DOHH2 (cell line): ENCODE results near the gene ZBTB47.

Experiments
- H3F3A ChIP-seq: fragments of 200-600 bp; sonication (generic), shearing (Covaris generic); 2 replicates; pipeline ENCODE4 v1.6.0; 2016; ENCODE audit warnings: antibody characterized with exemption, mild to moderate bottlenecking; ENCODE audit not compliant: control insufficient read depth, insufficient read depth
- H3K27ac ChIP-seq: fragments of 200-600 bp; sonication (generic); 2 replicates; pipeline ENCODE4 v1.5.1; 2014; ENCODE audit warnings: low read depth, mild to moderate bottlenecking, low read length, moderate library complexity
- H3K27me3 ChIP-seq: fragments of 200-600 bp; sonication (generic); 2 replicates; pipeline ENCODE4 v1.6.1; 2014; ENCODE audit warnings: mild to moderate bottlenecking, low read length, mixed read lengths; ENCODE audit not compliant: control insufficient read depth
- H3K36me3 ChIP-seq: fragments of 200-600 bp; sonication (generic); 2 replicates; pipeline ENCODE4 v1.6.1; 2014; ENCODE audit warnings: mild to moderate bottlenecking, low read length, moderate library complexity, mixed read lengths; ENCODE audit not compliant: control insufficient read depth
- H3K4me1 ChIP-seq: fragments of 200-600 bp; sonication (generic); 2 replicates; pipeline ENCODE4 v1.6.1; 2014; ENCODE audit warnings: mild to moderate bottlenecking, low read length, mixed read lengths; ENCODE audit not compliant: control insufficient read depth
- H3K4me2 ChIP-seq: fragments of 200-600 bp; sonication (generic); 2 replicates; pipeline ENCODE4 v1.6.0; 2014; ENCODE audit warnings: mild to moderate bottlenecking, low read length, moderate library complexity
- H3K4me3 ChIP-seq: fragments of 200-600 bp; sonication (generic); 2 replicates; pipeline ENCODE4 v1.5.1; 2014; ENCODE audit warnings: mild to moderate bottlenecking, low read length, mixed read lengths
- H3K79me2 ChIP-seq: fragments of 200-600 bp; sonication (generic); 2 replicates; pipeline ENCODE4 v1.6.1; 2014; ENCODE audit warnings: mild to moderate bottlenecking, low read length, mixed read lengths; ENCODE audit not compliant: control insufficient read depth
- H3K9me2 ChIP-seq: fragments of 200-600 bp; sonication (generic); replicated peaks from 2 replicates; pipeline ENCODE4 v1.6.1; 2014; ENCODE audit warnings: mild to moderate bottlenecking, low read length, mixed read lengths; ENCODE audit not compliant: control insufficient read depth
- H3K9me3 ChIP-seq: fragments of 200-600 bp; sonication (generic); 2 replicates; pipeline ENCODE4 v1.6.1; 2014; ENCODE audit warnings: antibody characterized with exemption, low read length, mixed read lengths; ENCODE audit not compliant: control insufficient read depth, insufficient read depth
- H4K20me1 ChIP-seq: fragments of 200-600 bp; sonication (generic); 2 replicates; pipeline ENCODE4 v1.6.0; 2014; ENCODE audit warnings: low read depth, mild to moderate bottlenecking, antibody characterized with exemption, low read length, moderate library complexity; ENCODE audit not compliant: control insufficient read depth, insufficient read depth
- EZH2phosphoT487 ChIP-seq: fragments of 200-600 bp; sonication (generic); IDR thresholded peaks from 2 replicates; pipeline ENCODE4 v1.6.1; 2017; ENCODE audit warnings: borderline replicate concordance, mild to moderate bottlenecking, antibody characterized with exemption, low read length, moderate library complexity, mixed read lengths
- TF ChIP-seq, protein P1 (sequence below): fragments of 200-600 bp; sonication (generic); IDR thresholded peaks from one replicate; pipeline ENCODE4 v1.5.1; 2014; ENCODE audit warnings: antibody characterized with exemption, mild to moderate bottlenecking, low read depth, low read length; ENCODE audit not compliant: poor library complexity, severe bottlenecking

The ZBTB47 gene

GRCh38 chr3:42690191-42690590 is 36.7 kb downstream of the ZBTB47 start:
- no peaks in the 10 kb centered on the region for H3F3A ChIP-seq
- no peak overlapping the region for H3K27ac ChIP-seq
- 0 out of 2 replicates have a peak, but pooled peaks cover 3% of the 10 kb centered on the region for H3K27me3 ChIP-seq
- H3K9me2 ChIP-seq: no peaks in the 10 kb centered on the region
- no peaks in the 10 kb centered on the region for H4K20me1 ChIP-seq
- no peaks in the 10 kb centered on the region for H3K4me1 ChIP-seq
- no peaks in the 10 kb centered on the region for H3K9me3 ChIP-seq
- H3K4me2 ChIP-seq: no peak overlapping the region
- H3K36me3 ChIP-seq: no peaks in the 10 kb centered on the region
- H3K4me3 ChIP-seq: no peak overlapping the region
- no peaks in the 10 kb centered on the region for H3K79me2 ChIP-seq
- no peak for TF ChIP-seq EZH2phosphoT487
- TF ChIP-seq, protein P1, sequence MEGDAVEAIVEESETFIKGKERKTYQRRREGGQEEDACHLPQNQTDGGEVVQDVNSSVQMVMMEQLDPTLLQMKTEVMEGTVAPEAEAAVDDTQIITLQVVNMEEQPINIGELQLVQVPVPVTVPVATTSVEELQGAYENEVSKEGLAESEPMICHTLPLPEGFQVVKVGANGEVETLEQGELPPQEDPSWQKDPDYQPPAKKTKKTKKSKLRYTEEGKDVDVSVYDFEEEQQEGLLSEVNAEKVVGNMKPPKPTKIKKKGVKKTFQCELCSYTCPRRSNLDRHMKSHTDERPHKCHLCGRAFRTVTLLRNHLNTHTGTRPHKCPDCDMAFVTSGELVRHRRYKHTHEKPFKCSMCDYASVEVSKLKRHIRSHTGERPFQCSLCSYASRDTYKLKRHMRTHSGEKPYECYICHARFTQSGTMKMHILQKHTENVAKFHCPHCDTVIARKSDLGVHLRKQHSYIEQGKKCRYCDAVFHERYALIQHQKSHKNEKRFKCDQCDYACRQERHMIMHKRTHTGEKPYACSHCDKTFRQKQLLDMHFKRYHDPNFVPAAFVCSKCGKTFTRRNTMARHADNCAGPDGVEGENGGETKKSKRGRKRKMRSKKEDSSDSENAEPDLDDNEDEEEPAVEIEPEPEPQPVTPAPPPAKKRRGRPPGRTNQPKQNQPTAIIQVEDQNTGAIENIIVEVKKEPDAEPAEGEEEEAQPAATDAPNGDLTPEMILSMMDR: no peak

GRCh38 chr3:42690766-42691680 is 37.5 kb downstream of the ZBTB47 start:
- H3K36me3 ChIP-seq: no peaks in the 10 kb centered on the region
- TF ChIP-seq, protein P1: no peak
- no peak for TF ChIP-seq EZH2phosphoT487
- no peaks in the 10 kb centered on the region for H3K9me3 ChIP-seq
- H4K20me1 ChIP-seq: no peaks in the 10 kb centered on the region
- no peaks in the 10 kb centered on the region for H3K79me2 ChIP-seq
- no peaks in the 10 kb centered on the region for H3K9me2 ChIP-seq
- H3K4me3 ChIP-seq: no peak overlapping the region
- no peaks in the 10 kb centered on the region for H3F3A ChIP-seq
- H3K4me1 ChIP-seq: no peaks in the 10 kb centered on the region
- no peak overlapping the region for H3K27ac ChIP-seq
- 0 out of 2 replicates have a peak, but pooled peaks cover 3% of the 10 kb centered on the region for H3K27me3 ChIP-seq
- no peak overlapping the region for H3K4me2 ChIP-seq

- no peak for TF ChIP-seq EZH2phosphoT487
- TF ChIP-seq, protein P1: no peak
- no peaks in the 10 kb centered on the region for H3K9me3 ChIP-seq
- no peak overlapping the region for H3K27ac ChIP-seq
- no peaks in the 10 kb centered on the region for H4K20me1 ChIP-seq
- no peak overlapping the region for H3K4me3 ChIP-seq
- H3K9me2 ChIP-seq: no peaks in the 10 kb centered on the region
- no peaks in the 10 kb centered on the region for H3K36me3 ChIP-seq
- H3K4me2 ChIP-seq: no peak overlapping the region
- H3K79me2 ChIP-seq: no peaks in the 10 kb centered on the region
- no peaks in the 10 kb centered on the region for H3F3A ChIP-seq
- no peaks in the 10 kb centered on the region for H3K4me1 ChIP-seq
- 0 out of 2 replicates have a peak, but pooled peaks cover 3% of the 10 kb centered on the region for H3K27me3 ChIP-seq
Measured at GRCh38 chr3:42691816-42692666, 38.5 kb downstream of the ZBTB47 start.
